Activated CD4-positive, alpha-beta T cell treated with anti-CD3 and anti-CD28 coated beads, Interleukin-2, amount 50 U/mL, for 48 hours (primary cell): ENCODE results near the gene PCDHA10.
"Not testable (repeated sequence)": the region's sequence is repeated elsewhere in the genome, so short reads cannot be mapped to it uniquely, and the experiment has no call there.

Experiments
- DNase-seq, 2 experiments: peaks; one replicate each; pipeline ENCODE4 v3.0.0-alpha.2; 2020

The PCDHA10 gene

GRCh38 chr5:140855772-140856674 is at the start of gene PCDHA10:
TSS of gene PCDHA10 (plus strand) at chr5:140855897. CDS start at chr5:140856049, 152 bp downstream.
- DNase-seq = no peak

- peak; percentile 18 to 45 for DNase-seq
Measured at GRCh38 chr5:140806834-140807775, 48.6 kb upstream of the PCDHA10 start, which contains the start of gene PCDHA4. TSS of gene PCDHA4 (plus strand) at chr5:140807068.

GRCh38 chr5:140808241-140808888 is 47.3 kb upstream of the PCDHA10 start:
- DNase-seq = not testable (repeated sequence)

- no peak for DNase-seq
Measured at GRCh38 chr5:140808889-140809291, 46.8 kb upstream of the PCDHA10 start.

- peak; percentile 42 to 48 for DNase-seq
Measured at GRCh38 chr5:140821375-140822280, 34.1 kb upstream of the PCDHA10 start, which contains the start of gene PCDHA5. TSS of gene PCDHA5 (plus strand) at chr5:140821613.

GRCh38 chr5:140822281-140822629 is 33.4 kb upstream of the PCDHA10 start:
- DNase-seq = no peak

GRCh38 chr5:140822969-140823368 is 32.7 kb upstream of the PCDHA10 start:
- not testable (repeated sequence) for DNase-seq

GRCh38 chr5:140823475-140823874 is 32.2 kb upstream of the PCDHA10 start:
- no peak for DNase-seq

- no peak for DNase-seq
Measured at GRCh38 chr5:140827704-140828361, 27.9 kb upstream of the PCDHA10 start, which contains the start of gene PCDHA6. TSS of gene PCDHA6 (plus strand) at chr5:140827960. CDS start at chr5:140828092, 132 bp downstream.

- DNase-seq = no peak
Measured at GRCh38 chr5:140828362-140828737, 27.3 kb upstream of the PCDHA10 start.

- DNase-seq = not testable (repeated sequence)
Measured at GRCh38 chr5:140829511-140830501, 25.9 kb upstream of the PCDHA10 start.

- DNase-seq = no peak
Measured at GRCh38 chr5:140833993-140834392, 21.7 kb upstream of the PCDHA10 start, which contains the start of gene PCDHA7. TSS of gene PCDHA7 (plus strand) at chr5:140834269. CDS start at chr5:140834384, 115 bp downstream.

GRCh38 chr5:140834439-140835008 is 21.2 kb upstream of the PCDHA10 start:
- not testable (repeated sequence) for DNase-seq

- no peak for DNase-seq
Measured at GRCh38 chr5:140835622-140836510, 19.8 kb upstream of the PCDHA10 start.

- peak; percentile 22 to 32 for DNase-seq
Measured at GRCh38 chr5:140840978-140841962, 14.4 kb upstream of the PCDHA10 start, which contains the start of gene PCDHA8. TSS of gene PCDHA8 (plus strand) at chr5:140841187. CDS start at chr5:140841322, 135 bp downstream.
